GM12878 (cell line): ENCODE data around the gene MEGF6. TPM values are rescaled to one million over a fixed set of nuclear protein-coding genes. Genes with fewer than 3 reads are reported as not detected.

Source experiments
- ATAC-seq: fragments of 200-7000 bp; cut with Tn5 transposase; 3 replicates; pipeline ENCODE4 v1.9.1; 2020; ENCODE audit warnings: mild to moderate bottlenecking, moderate library complexity
- BruUV-seq: library from RNA; stranded (reverse); fragments of 400-500 nt; replicated peaks from 2 replicates; lab custom pipeline; 2021; lab: Mats Ljungman, UMichigan
- CTCF ChIA-PET: fragments of 300-600 bp; sonication (Branson Sonifier 250); formaldehyde crosslinking; extraction: SDS; loops from one replicate; lab custom pipeline; 2021; ENCODE audit warnings: inconsistent platforms; lab: Yijun Ruan, JAX
- POLR2A ChIA-PET: fragments of 350-600 bp; formaldehyde crosslinking; extraction: SDS; loops from one replicate; lab custom pipeline; 2021; ENCODE audit warnings: inconsistent platforms; lab: Charles Lee
- RAD21 ChIA-PET: fragments of 300-600 bp; sonication (Branson Sonifier 250); formaldehyde crosslinking; loops from one replicate; lab custom pipeline; 2023; ENCODE audit warnings: antibody characterized with exemption; ENCODE audit not compliant: unreplicated experiment; lab: Charles Lee
- SMC1A ChIA-PET: fragments of 300-600 bp; sonication (Branson Sonifier 250); formaldehyde crosslinking; loops from one replicate; lab custom pipeline; 2023; ENCODE audit not compliant: unreplicated experiment, uncharacterized antibody; lab: Charles Lee
- DNase-seq: peaks from one replicate; pipeline ENCODE4 v3.0.0-alpha.2; 2011; ENCODE audit warnings: low read depth, low spot score
- FAIRE-seq: peaks from 3 replicates; lab custom pipeline; 2011; peaks lifted over from hg19 to GRCh38; lab: Jason Lieb, UNC
- H2AFZ ChIP-seq: 2 replicates; pipeline ENCODE4 v1.6.0; 2011; ENCODE audit warnings: low read depth, low read length, control low read depth; ENCODE audit not compliant: control insufficient read depth
- H3K27ac ChIP-seq: 2 replicates; pipeline ENCODE4 v1.5.1; 2011; ENCODE audit warnings: control low read depth; ENCODE audit not compliant: control insufficient read depth, insufficient read depth
- H3K27me3 ChIP-seq, 2 experiments: replicated peaks in 1 of 2; 2 replicates each; pipeline versions ENCODE4 v1.6.0 to v1.6.1; 2011; ENCODE audit warnings: low read length in 1 of 2; ENCODE audit not compliant: control insufficient read depth in 2 of 2, insufficient read depth in 2 of 2
- H3K36me3 ChIP-seq, 2 experiments: 2 replicates each; pipeline ENCODE4 v1.5.1; 2011; ENCODE audit warnings: low read length in 1 of 2; ENCODE audit not compliant: control insufficient read depth in 2 of 2, insufficient read depth in 2 of 2
- H3K4me1 ChIP-seq: 2 replicates; pipeline ENCODE4 v1.6.1; 2011; ENCODE audit warnings: mild to moderate bottlenecking, low read length, moderate library complexity, mixed read lengths; ENCODE audit not compliant: control insufficient read depth, insufficient read depth
- H3K4me2 ChIP-seq: 2 replicates; pipeline ENCODE4 v1.6.0; 2011; ENCODE audit warnings: control low read depth; ENCODE audit not compliant: control insufficient read depth, insufficient read depth
- H3K4me3 ChIP-seq: fragments of 200-600 bp; sonication (generic); 2 replicates; pipeline ENCODE4 v1.5.1; 2016
- H3K79me2 ChIP-seq: 2 replicates; pipeline ENCODE4 v1.6.0; 2011; ENCODE audit warnings: low read length; ENCODE audit not compliant: control insufficient read depth, insufficient read depth
- H3K9ac ChIP-seq: 2 replicates; pipeline ENCODE4 v1.8.0; 2011; ENCODE audit warnings: low read length, control low read depth, mixed read lengths; ENCODE audit not compliant: control insufficient read depth, insufficient read depth
- H3K9me3 ChIP-seq: replicated peaks from 3 replicates; pipeline ENCODE4 v1.5.1; 2011; ENCODE audit warnings: mild to moderate bottlenecking, low read length; ENCODE audit not compliant: control insufficient read depth, insufficient read depth
- H4K20me1 ChIP-seq: 2 replicates; pipeline ENCODE4 v1.6.0; 2011; ENCODE audit not compliant: control insufficient read depth, insufficient read depth
- CUX1 ChIP-seq: IDR thresholded peaks from 2 replicates; pipeline ENCODE4 v1.6.1; 2012; ENCODE audit warnings: improper control_type of control experiment, low read depth, low read length; ENCODE audit not compliant: insufficient replicate concordance
- ETV6 ChIP-seq, 2 experiments: fragments of 450-650 bp in 1 of 2; IDR thresholded peaks in 1 of 2; conservative IDR thresholded peaks in 1 of 2; 2 replicates each; pipeline ENCODE4 v1.6.1; 2014; ENCODE audit warnings: antibody characterized with exemption in 1 of 2, borderline replicate concordance in 1 of 2, low read depth in 1 of 2, mild to moderate bottlenecking in 1 of 2, moderate library complexity in 1 of 2
- HDAC6 ChIP-seq: fragments of 200-600 bp; sonication (generic); IDR thresholded peaks from one replicate; pipeline ENCODE4 v1.8.0; 2017; ENCODE audit warnings: antibody characterized with exemption; ENCODE audit not compliant: unreplicated experiment
- IKZF2 ChIP-seq, 2 experiments: fragments of 450-650 bp; IDR thresholded peaks; 2 replicates each; pipeline ENCODE4 v1.6.1; 2017; ENCODE audit warnings: mild to moderate bottlenecking in 2 of 2, moderate library complexity in 2 of 2
- RUNX3 ChIP-seq: IDR thresholded peaks from 2 replicates; pipeline ENCODE4 v1.6.1; 2012; ENCODE audit warnings: low read length, inconsistent platforms
- STAT3 ChIP-seq: IDR thresholded peaks from 2 replicates; pipeline ENCODE4 v1.6.1; 2011; ENCODE audit warnings: low read depth, low read length, improper control_type of control experiment
- WGBS: methylation state at CpG from one replicate; pipeline ENCODE4 v1.1.6; 2016; ENCODE audit warnings: low lambda C conversion rate; ENCODE audit not compliant: insufficient replicate concordance, insufficient coverage; ENCODE audit errors: missing lambda C conversion rate; 5-methylcytosine and 5-hydroxymethylcytosine counted together
- in situ Hi-C: fragments of 300-500 bp; cut with MboI; formaldehyde crosslinking; loops from 9 replicates; pipeline ENCODE4 v1.14.3; 2018; ENCODE audit warnings: mixed read lengths
- intact Hi-C: fragments of 100-400 bp; cut with micrococcal nuclease; formaldehyde crosslinking; loops from one replicate; pipeline ENCODE4 v1.14.2; 2022; ENCODE audit not compliant: unreplicated experiment
- polyA plus RNA-seq, 11 experiments: library from polyadenylated mRNA; depleted of rRNA in 4 of 11; unstranded in 6 of 11; stranded (reverse) in 5 of 11; fragments of >200 nt; fragmentation: Nextera tagmentation in 4 of 11; fragmentation: Illumina TruSeq in 1 of 11; extraction: Ambion mirVana in 4 of 11; extraction: Trizol in 1 of 11; gene quantifications; 1 replicate in 1 of 11; 2 replicates in 10 of 11; pipeline versions ENCODE4 v1.2.1 to v1.2.3, GENCODE V29; 2011 to 2016; ENCODE audit warnings: inconsistent platforms in 2 of 11, missing spikeins in 2 of 11, low read depth in 1 of 11
- total RNA-seq, 4 experiments: library from RNA; depleted of rRNA in 3 of 4; stranded (reverse); fragments of >200 nt in 3 of 4; fragmentation: Illumina TruSeq in 1 of 4; extraction: Trizol in 1 of 4; gene quantifications; 2 replicates each; pipeline versions ENCODE4 v1.2.1 to v1.2.3, GENCODE V29; 2013 to 2021

MEGF6 gene
- total and polyA plus RNA-seq, 10 of the 15 experiments (the other 5 are each of a cell fraction or from before 2014, with no cell fraction given): 0.03 to 0.41 TPM; not detected in 8

DNA sequence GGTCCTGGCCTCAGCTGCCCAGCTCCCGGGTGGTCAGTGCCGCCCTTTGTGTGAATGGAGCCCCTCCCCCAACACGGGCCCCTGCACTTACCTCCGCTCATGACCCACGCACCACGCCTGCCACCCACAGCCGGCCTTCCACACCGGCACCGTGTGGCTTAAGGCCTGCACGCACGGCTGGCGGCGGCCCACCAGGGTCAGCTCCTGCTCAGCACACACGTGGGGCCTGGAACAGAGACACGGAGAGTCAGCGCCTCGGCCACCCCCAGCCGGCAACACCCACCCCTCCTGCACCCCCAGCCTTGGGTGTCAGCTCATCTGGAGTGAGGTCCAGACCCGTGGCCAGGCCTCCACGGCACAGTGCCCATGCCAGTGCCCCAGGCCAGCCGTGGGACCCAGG lies 8.9 kb downstream of the MEGF6 start:
- Histone ChIP-seq H3K27ac (no peak overlapping the region), H3K9me3 (no peaks in the 10 kb centered on the region), H3K9ac (no peak overlapping the region), H3K36me3 (no peaks in the 10 kb centered on the region), H4K20me1 (no peaks in the 10 kb centered on the region), H2AFZ (no peak overlapping the region), H3K4me3 (no peak overlapping the region), H3K4me1 (0 out of 2 replicates have a peak, but pooled peaks cover 4% of the 10 kb centered on the region), H3K79me2 (no peaks in the 10 kb centered on the region), H3K27me3 (no peaks in the 10 kb centered on the region; a peak in 1 of 4 replicates), H3K4me2 (no peak overlapping the region)
- intact Hi-C loops (no loop called here), in situ Hi-C loops (no loop called here)
- no TSS peak for BruUV-seq
- ChIA-PET CTCF (no interaction called here), SMC1A (no interaction called here), RAD21 (no interaction called here), POLR2A (no interaction called here)
- ATAC-seq (no peak), FAIRE-seq (no peak), DNase-seq (no peak)
- TF ChIP-seq HDAC6 (no peak), IKZF2 (IDR thresholded peaks at IDR 0.05) (no peak)
- WGBS: 47% methylated on average over 21 of the region's 21 CpGs

DNA sequence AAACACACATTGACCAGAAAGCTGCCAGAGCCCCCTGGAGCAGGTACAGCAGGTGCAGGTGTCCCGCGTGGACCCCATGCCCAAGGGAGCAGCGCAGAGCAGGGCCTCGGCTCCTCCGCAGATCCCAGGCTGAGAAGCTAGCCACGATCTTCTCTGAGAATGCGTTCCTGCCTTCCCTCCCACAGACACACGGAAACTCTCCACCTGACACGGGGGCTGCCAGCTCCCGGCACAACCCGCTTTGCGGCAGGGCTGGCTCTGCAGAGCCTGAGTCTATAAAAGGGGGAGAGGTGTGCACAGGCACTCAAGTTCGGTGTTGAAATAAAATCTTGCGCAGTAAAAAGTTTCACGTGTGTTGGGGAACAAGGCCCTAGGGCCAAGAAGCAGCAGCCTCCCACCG lies 9.6 kb downstream of the MEGF6 start:
- ChIA-PET POLR2A (no interaction called here), CTCF (no interaction called here), SMC1A (no interaction called here), RAD21 (no interaction called here)
- no peak overlapping the region for H3K4me3 ChIP-seq
- H3K27me3 ChIP-seq: no peaks in the 10 kb centered on the region; a peak in 1 of 4 replicates
- TF ChIP-seq STAT3 (no peak), RUNX3 (no peak), CUX1 (no peak), ETV6 (conservative IDR thresholded peaks at IDR 0.05 in 1 of 2, IDR thresholded peaks at IDR 0.05 in 1 of 2; ENCODE audit: borderline replicate concordance in 1 of 2, low read depth in 1 of 2) (no peak)
- no peak overlapping the region for H3K9ac ChIP-seq
- H3K36me3 ChIP-seq: no peaks in the 10 kb centered on the region
- in situ Hi-C loops: no loop called here
- H3K27ac ChIP-seq: no peak overlapping the region
- FAIRE-seq (no peak), ATAC-seq (no peak), DNase-seq (no peak)
- intact Hi-C loops: no loop called here
- no peaks in the 10 kb centered on the region for H4K20me1 ChIP-seq
- WGBS: 45% methylated on average over 16 of the region's 16 CpGs
- no peaks in the 10 kb centered on the region for H3K79me2 ChIP-seq
- BruUV-seq: no TSS peak
- H3K9me3 ChIP-seq: no peaks in the 10 kb centered on the region
- H3K4me2 ChIP-seq: no peak overlapping the region
- H2AFZ ChIP-seq: no peak overlapping the region
- 0 out of 2 replicates have a peak, but pooled peaks cover 4% of the 10 kb centered on the region for H3K4me1 ChIP-seq
